ENCODE results near the gene MORN1.
"Not testable (repeated sequence)": the region's sequence is repeated elsewhere in the genome, so short reads cannot be mapped to it uniquely, and the experiment has no call there.

Gene MORN1

DNA sequence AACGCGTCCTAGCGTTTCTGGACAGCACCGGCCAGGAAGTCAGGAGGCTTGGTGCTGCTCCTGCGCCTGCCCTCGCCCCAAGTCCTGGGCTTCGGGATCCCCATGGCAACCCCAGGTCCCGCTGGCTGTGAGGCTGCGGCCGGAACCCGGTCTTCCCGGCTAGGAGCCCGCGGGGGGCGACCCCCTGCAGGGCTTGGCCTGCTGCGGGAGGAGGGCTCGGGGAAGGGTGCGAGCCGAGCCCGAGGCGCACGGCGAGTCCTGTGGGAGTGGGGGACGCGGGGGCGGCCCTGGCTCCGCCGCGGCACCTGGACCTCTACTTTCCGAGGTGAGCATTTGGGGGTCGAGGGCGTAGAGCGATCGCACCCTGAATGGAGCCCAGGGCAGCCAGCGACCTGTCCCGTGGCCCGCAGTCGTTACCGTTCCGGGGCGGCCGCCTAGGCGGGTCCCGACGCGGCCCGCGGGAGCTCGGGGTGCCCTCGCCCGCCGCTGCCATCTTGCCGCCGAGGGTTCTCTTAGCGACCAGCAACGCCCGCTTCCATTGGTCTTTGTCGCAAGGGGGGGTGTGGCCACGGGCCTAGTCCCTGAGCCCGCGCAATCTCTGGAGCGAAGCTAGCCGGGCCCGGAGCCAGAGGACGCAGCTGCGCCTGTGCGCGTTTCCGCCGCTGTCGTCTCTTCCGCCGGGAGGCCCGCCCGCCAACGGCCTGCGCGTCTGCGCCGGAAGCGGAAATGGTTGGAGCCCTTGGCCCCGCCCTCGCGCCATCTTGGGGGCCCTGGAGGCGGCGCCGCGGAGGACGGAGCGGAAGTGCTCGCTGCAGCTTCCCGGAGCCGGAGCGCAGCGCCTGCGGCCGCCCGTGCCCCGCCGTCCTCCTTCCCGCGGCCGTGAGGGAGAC, at the start of gene MORN1, which contains the start of gene RER1:
Gene MORN1 (minus strand): TSS at position 514 of the 890 bp plus-strand sequence. CDS start 21 bp downstream, at position 493.
Gene RER1 (plus strand): TSS at position 801 of the 890 bp plus-strand sequence. CDS start 3,950 bp downstream, outside the sequence.
- DNase-seq (ENCODE audit: low read depth), result peak; percentile 99

DNA sequence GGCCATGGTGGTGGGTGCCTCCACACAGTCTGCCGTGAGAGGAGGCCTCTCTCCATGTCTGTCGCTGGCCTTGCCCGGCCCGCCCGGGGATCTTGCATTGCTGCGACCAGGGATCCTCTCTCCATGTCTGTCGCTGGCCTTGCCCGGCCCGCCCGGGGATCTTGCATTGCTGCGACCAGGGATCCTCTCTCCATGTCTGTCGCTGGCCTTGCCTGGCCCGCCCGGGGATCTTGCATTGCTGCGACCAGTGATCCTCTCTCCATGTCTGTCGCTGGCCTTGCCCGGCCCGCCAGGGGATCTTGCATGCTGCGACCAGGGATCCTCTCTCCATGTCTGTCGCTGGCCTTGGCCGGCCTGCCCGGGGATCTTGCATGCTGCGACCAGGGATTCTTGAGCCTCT, 49.0 kb upstream of the MORN1 start:
- DNase-seq (ENCODE audit: low read depth), result not testable (repeated sequence)

DNA sequence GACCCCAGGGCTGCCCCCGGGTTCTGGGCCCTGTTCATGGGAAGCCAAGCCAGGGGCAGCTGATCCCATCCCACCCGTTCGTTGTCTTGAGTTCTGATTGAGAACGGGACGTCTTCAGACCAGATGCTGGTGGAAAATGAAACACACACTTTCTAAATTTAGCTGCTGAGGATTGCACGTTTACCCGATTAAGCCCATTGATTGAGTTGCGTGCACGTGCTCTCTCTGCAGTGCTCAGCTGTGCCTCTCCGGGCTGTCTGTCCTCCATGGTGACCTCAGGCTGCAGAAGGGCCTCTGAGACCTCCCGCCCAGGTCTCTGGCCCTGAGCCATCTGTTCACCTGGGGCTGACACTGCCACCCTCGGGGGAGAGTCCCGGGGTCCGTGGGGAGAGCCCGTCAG, 48.0 kb upstream of the MORN1 start:
- DNase-seq (ENCODE audit: low read depth), result no peak

DNA sequence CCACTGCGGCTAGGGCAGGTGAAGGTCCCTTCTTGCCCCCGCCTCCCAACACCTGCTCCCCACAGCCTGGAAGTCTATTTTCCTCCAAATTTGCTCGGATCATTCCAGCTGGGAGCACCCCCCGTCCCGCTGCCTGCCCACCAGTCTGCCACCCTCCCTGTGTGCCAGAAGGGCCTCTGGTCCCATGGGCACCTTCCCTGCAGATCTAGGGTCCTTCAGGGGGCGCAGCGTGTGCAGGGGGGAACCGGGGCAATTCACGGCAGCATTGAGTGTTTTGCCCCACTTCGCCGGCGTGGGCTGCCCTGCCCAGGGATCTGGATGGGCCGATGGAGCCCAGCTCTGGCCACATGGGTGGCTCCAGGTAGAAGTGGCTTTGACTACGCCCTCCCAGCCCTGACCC, 47.3 kb upstream of the MORN1 start:
- DNase-seq (ENCODE audit: low read depth), result no peak

DNA sequence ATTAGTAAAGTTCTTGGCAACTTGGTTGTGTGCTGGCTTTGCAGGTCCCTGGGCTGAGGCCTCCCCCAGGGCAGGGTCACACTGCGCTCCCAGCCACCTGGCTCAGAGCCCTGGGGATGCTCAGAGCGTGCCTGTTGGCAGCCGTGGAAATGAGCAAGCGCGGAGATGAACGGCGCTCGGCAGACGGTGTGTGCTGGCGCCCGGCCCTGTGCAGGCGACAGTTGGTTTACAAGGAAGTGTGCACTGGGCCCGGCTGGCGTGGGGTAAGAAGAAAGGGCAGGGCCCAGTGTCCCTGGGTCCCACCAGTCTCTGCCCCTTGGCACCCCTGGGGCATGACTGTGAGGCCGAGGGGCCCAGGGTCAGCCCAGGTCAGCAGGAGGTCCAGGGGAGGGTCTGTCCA, 46.7 kb upstream of the MORN1 start:
- DNase-seq (ENCODE audit: low read depth), result no peak

DNA sequence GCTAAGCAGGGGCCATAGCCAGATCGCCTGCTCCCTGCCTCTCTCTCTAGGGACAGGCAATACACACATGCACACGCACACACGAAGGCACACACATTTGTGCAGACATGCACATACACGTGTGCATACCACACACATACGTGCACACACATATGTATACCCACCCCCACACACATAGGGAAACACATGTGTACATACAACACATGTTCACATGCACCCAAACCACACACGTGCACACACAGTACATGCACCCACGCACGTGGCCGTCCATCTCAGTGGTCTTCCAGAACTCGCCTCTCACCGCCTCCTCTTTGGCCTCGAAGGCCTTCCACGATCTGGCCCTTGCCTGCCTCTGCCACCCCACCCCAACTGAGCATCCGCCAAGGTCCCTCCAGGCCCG, 46.3 kb upstream of the MORN1 start:
- no peak for DNase-seq (ENCODE audit: low read depth)

DNA sequence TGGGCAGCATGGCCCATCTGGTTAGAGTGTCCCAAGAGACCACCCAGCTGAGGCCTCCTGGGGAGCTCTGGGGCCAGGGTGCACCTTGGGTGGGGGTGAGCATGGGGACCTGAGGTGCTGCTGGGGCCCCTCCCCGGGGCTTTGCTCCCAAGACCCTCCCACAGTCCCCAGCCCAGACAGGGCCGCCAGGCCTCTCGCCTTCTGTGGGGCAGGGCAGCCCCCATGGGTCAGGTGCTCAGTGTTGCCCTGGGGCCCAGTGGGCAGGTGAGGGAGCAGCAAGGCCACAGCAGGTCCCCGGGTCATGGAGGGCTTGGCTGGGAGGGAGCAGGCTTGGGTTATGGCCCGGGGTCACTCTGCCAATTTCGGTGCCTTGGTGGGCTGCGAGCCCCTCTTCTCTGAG, 45.5 kb upstream of the MORN1 start:
- DNase-seq (ENCODE audit: low read depth), result no peak

DNA sequence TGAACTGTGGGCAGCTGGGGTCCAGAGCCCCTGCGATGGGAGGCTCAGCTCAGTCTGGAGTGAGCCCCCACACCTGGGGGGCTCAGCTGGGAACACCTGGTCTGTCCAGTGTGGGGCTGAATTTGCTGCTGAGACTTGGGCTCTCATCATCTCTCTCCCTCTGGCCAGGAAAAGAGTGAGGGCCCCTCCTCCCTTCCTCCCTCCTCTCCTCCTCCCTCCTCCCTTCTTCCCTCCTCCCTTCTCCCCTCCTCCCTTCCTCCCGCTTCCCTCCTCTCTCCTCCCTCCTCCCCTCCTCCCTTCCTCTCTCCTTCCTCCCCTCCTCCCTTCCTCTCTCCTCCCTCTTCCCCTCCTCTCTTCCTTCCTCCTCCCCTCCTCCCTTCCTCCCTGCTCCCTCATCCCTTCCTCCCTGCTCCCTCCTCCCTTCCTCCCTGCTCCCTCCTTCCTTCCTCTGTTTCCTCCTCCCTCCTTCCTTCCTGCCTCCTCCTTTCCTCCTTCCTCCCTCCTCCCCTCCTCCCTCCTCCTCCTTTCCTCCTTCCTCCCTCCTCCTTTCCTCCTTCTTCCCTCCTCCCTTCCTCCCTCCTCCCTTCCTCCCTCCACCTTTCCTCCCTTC, 44.5 kb upstream of the MORN1 start:
- no peak for DNase-seq (ENCODE audit: low read depth)

DNA sequence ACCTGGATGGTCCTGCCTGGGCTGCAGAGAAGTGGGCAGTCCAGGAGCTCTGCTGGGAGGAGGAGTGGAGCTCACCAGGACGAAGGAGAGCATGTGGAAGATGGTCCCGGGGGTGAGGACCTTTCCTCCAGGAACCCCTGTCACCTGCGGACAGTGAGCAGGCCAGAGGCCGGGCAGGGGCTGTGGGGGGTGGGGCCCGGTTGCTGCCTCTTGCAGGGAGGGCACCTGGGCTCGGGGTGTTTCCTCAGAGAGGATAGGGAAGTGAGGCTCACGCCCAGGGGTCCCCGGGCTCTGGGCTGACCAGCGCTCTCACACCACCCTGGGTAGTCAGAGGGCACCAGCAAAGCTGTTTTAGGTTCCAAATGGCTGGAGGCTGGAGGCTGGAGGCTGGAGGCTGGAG, 43.7 kb upstream of the MORN1 start:
- no peak for DNase-seq (ENCODE audit: low read depth)

DNA sequence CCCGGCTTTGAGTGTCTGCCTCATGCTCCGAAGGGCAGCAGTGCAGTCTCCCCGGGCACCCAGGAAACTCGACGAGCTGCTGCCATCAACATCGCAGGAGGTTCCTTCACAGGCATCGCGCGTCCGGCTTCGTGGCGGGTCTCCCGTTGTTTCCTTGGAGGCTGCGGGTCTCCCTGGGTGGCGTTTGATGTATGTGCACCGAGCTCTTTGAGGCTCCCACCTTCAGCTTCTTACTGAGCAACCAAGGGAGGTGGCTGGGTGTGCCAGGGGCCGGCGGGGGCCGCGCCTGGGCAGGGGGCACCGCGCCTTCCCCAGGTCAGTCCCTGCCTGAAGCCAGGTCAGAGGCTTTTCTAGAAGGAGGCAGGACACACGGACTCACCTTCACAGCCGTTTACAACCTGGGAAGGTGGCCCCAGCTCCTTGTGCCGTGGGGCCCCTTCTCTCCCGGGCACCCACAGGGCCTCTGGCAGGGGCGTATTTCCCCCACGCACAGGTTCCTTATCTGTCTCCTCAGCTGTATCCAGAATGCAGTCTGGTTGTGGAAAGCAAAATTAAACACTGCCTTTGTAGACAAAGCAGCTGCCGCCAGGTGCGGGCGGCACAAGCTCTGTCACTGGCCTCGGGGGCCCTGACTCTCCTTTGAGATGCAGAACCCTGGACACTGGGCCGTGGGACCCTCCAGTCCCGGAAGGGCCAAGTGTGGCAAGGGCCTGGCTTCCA, 42.7 kb upstream of the MORN1 start:
- DNase-seq (ENCODE audit: low read depth), result no peak

DNA sequence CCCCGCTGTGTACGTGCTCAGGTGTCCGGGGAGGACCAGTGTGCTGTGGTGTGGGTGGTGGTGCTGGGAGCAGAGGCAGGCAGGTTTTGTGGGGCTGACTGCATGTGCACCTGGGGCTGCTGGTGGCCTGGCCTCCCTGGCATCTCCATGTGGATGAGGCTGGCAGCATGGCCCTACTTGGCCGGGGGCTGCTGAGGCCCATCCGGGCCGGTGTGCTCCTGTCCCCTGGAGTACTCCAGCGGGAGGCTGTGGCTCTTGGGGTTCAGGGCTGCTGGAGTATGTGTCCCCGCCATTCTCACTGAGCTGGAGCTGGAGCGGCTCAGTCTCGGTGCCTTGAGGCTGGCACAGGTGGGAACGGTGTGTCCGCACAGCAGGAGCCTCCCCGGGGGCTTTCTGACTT, 41.8 kb upstream of the MORN1 start:
- no peak for DNase-seq (ENCODE audit: low read depth)

DNA sequence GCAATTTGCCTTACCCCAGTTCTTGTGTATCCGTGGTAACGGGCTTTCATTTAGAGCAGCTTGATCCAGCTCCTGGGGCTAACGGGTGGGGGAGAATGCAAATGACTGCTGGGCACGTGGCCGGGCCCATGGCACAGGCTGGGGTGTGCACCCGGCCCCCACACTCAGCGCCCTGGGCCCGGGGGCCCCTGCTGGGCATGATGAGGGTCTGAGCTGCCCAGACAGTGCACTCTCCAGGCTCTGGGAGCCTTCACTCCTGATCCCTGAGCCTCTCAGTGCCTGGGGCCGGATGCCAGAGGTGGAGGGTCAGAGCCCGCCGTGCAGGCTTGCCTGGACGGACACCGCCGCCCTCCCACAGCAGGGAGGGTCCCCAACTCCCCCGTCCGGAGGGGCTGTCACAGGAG, 41.1 kb upstream of the MORN1 start:
- DNase-seq (ENCODE audit: low read depth), result no peak

DNA sequence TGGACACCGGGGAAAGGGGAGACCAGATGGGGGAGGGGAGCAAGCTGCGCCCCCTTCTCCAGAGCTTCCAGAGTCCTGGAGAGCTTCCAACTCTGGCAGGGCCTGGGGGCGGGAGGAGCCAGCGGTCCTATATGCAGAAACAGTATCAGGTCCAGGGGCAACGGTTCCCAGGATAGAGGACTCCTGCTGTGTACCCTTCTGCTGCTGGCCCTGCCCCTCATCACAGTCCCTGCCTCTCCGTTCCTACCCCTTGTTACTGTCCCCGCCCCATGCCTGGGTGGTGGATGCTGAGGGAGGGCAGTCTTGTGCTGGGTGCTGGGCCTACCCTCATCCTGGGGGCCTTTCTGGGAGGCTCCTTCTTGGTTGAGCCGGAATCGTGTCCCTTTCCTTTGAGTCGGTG, 40.2 kb upstream of the MORN1 start:
- no peak for DNase-seq (ENCODE audit: low read depth)

DNA sequence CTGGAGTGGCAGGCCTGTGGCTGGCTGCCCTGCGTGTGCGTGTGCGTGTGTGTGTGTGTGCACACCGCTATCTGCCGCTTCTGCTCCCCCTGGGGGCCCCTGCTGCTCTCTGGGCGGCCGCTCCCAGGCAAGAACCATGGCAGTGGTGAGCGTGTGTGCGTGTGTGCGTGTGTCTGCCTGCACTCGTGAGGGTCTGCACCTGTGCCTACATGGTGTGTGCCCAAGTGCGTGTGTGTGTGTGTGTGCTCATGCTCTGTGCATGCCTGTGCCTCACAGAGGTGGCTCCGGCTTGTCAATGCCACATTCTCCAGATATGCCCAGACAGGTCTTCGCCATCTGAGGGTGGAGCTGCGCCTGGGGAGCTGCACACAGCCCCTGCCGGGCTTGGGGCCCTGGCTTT, 39.7 kb upstream of the MORN1 start:
- no peak for DNase-seq (ENCODE audit: low read depth)

DNA sequence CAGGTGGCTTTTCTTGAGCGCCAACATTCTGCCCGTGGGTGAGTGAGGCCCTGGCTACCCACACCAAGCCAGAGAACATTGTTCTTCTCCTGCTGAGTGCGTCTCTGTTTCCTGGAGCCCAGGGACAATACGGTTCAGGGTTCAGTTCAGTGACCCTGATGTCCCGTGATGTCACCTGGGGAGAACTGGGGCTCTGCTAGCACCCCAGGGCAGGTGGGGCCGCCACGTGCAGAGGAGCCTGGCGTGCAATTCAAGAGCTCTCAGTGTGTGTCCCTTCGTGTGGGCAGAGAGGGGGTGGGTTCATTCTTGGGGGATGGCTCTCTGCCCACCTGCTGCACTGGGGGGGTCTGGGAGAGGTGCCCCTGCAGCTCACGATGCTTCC, 39.2 kb upstream of the MORN1 start:
- DNase-seq (ENCODE audit: low read depth), result no peak

DNA sequence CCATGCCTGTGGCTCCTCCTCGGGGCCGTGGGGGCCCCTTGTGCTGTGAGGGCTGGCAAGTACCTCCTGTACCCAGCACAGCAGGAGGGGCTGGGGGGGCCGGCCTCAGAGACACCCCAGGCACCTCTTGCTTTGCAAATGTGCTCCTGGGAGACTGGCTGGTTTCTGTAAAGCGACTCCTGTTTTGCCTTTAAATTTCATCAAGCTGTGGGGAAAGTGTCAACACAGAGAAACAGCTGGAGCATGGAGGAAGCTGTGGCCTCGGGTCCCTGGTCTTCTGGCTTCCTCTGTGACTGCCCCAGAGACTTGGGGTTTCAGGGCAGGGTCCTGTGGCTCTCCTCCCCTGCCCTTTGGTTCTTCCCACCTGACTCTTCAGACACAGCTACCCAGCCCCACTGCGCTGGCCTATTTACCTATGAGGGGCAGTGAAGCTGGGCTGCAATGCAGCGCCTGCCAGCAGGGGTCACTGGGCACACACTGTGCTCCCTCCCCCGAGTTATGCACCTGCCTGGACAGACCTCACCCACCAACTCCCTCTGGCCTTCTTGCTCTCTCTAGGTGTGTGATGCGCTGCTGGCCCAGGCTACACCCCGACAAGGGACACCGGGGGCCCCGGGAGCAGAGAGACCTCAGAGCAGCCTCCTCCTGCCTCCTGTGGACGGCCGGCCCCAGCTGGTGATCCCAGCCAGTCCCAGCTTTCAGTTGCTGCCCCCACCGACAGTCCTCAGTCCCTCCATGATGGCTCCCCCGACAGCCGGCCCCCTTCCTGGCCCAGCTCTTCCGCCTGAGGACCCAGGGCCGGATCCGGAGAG, 38.6 kb upstream of the MORN1 start:
- peak; percentile 17 for DNase-seq (ENCODE audit: low read depth)

DNA sequence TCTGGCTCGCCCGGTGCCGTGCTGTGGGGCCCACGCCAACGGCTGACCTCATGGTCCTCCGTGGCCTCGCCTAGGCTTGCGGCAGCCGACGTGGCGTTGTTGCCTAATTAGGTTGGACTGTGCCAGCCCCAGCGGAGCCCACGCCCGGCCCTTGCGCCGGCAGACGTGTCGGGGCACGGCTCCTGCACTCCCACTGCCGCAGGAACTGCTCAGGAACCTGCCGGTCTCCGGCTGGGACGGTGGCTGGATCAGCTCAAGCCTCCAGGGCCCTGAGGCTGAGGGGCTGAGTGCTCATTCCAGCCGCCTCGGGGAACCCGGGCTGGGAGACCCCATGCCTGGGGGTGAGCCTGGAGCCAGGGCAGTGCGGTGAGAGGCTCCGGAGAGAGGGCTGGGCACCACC, 37.1 kb upstream of the MORN1 start:
- no peak for DNase-seq (ENCODE audit: low read depth)

DNA sequence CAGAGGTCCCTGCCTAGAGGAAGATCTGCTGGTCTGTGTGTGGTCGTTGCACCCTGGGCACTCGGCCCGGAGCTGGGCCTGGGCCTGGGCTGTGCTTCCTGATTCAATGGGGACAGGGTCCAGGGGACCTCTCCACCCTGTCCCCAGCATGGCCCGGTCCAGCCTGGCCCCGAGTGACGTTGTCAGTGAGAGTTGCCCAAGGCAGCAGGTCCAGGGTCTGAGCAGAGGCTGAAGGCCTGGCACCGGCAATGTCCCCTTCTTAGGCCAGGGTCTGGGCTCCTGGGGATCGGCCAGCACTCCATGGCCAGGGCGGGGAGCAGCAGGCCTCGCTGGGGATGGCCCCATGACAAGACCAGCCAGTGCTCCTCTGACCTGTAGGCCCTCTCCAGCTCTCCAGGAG, 36.6 kb upstream of the MORN1 start:
- DNase-seq (ENCODE audit: low read depth), result no peak

DNA sequence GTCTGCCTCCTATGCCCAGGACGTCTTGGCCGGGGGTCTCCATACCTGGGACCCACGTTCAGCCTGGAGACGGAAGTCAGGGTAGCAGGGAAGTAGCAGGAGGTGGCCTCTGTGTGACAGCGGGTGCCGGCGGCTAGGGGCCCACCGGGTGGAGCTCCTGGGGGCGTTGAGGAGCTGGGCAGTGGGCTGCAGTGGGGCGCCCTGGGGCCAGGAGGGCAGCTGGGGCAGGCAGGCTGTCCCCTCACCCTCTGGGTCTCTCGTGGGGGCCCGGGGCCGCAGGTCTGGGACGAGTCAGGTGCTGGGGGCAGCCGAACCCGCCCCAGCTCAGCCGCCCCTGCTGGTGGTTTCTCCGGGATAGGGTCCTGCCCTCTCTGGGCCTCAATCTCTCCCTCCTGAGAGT, 35.7 kb upstream of the MORN1 start:
- DNase-seq (ENCODE audit: low read depth), result no peak

DNA sequence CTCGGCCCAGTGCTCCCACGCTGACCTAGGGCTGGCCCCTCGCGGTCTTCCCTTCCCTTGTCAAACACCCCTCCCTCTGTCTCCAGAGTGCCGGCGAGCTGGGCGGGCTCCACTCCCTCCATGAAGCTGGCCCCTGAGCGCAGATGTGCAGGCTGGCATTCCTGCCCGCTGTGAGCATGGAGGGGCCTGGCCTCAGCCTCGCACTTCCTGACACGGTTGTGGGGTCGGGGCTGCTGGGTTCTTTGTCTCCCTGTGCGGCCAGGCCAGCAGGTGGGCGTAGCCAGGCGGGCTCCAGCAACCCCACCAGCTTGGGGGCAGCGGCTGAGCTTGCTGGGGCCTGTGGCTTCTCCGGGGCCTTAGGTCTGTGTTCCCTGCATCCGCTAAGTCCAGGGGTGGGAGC, 35.2 kb upstream of the MORN1 start:
- no peak for DNase-seq (ENCODE audit: low read depth)

DNA sequence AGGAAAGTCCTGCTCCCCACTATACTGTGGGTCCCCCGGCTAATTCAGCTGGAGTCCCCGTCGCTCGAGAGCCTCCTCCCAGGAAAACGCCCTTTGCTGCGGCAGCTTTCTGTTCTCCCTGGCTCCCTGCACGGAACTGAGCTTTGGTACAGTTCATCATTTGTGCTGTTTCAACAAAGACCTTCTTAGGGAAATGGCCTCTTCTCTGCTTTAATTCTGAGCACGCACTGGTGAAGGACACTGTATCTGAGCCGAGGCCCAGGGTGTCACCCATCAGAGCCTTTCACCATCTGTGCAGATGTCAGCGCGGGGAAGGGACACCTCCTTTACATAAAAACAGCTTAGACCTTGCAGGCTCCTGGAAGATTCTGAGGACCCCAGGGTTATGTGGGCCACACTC, 34.5 kb upstream of the MORN1 start:
- no peak for DNase-seq (ENCODE audit: low read depth)

DNA sequence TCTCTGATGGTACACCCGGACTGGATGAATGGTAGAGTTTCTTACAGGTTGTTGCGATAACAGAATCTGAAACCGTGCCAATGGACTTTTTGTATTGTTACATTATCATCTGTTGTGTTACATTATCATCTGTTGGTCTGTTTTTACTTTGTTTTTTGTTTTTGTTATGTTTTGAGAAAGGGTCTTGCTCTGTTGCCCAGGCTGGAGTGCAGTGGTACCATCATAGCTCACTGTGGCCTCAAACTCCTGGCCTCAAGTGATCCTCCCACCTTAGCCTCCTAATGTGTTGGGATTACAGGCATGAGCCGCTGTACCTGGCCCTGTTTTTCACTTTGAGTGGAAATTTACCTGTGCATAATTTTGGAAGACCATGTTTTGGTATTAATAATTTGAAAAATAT, 31.2 kb upstream of the MORN1 start:
- DNase-seq (ENCODE audit: low read depth), result no peak
